K562 (cell line): Measurements from ENCODE around the gene STK25.

Experiments
- CTCF ChIP-seq, 3 experiments: IDR thresholded peaks in 2 of 3; conservative IDR thresholded peaks in 1 of 3; 2 replicates each; pipeline ENCODE4 v1.5.1; 2011 to 2012; ENCODE audit warnings: low read length in 3 of 3, mild to moderate bottlenecking in 3 of 3, control low read depth in 2 of 3, improper control_type of control experiment in 1 of 3, inconsistent platforms in 1 of 3, low read depth in 1 of 3, mixed read lengths in 1 of 3, moderate library complexity in 1 of 3; ENCODE audit not compliant: insufficient read depth in 2 of 3
- JUN ChIP-seq, 2 experiments: sonication (generic) in 1 of 2; formaldehyde crosslinking in 1 of 2; IDR thresholded peaks; 2 replicates each; pipeline versions ENCODE4 v1.6.1 to v1.8.0; 2012 to 2022; ENCODE audit warnings: borderline replicate concordance in 2 of 2, mild to moderate bottlenecking in 2 of 2, improper control_type of control experiment in 1 of 2, low read depth in 1 of 2, low read length in 1 of 2, missing genetic modification reagents in 1 of 2
- JUND ChIP-seq, 2 experiments: IDR thresholded peaks; 2 replicates in 1 of 2; 3 replicates in 1 of 2; pipeline ENCODE4 v1.6.1; 2011; ENCODE audit warnings: borderline replicate concordance in 2 of 2, low read depth in 2 of 2, low read length in 2 of 2, improper control_type of control experiment in 1 of 2, missing biosample characterization in 1 of 2, missing genetic modification characterization in 1 of 2, missing genetic modification reagents in 1 of 2
- POLR2AphosphoS2 ChIP-seq: IDR thresholded peaks from 2 replicates; pipeline ENCODE4 v1.6.1; 2012; ENCODE audit warnings: low read length, improper control_type of control experiment
- POLR2AphosphoS5 ChIP-seq: IDR thresholded peaks from 2 replicates; pipeline ENCODE4 v1.6.1; 2011; ENCODE audit warnings: mild to moderate bottlenecking, low read depth, low read length, moderate library complexity; ENCODE audit not compliant: control insufficient read depth, insufficient read depth
- SETDB1 ChIP-seq: IDR thresholded peaks from one replicate; pipeline ENCODE4 v1.6.1; 2012; ENCODE audit warnings: low read length, control low read depth, inconsistent platforms
- ZNF699 ChIP-seq: fragments of 250-450 bp; sonication (Bioruptor Pico); IDR thresholded peaks from 2 replicates; pipeline ENCODE4 v1.8.0; 2021; ENCODE audit warnings: mild to moderate bottlenecking, moderate library complexity; ENCODE audit not compliant: insufficient replicate concordance
- TF ChIP-seq, protein P1 (sequence below): sonication (generic); formaldehyde crosslinking; IDR thresholded peaks from 2 replicates; pipeline ENCODE4 v1.8.1; 2023; ENCODE audit warnings: mild to moderate bottlenecking, missing genetic modification reagents
- TF ChIP-seq, protein P2 (sequence below): fragments of 450-650 bp; IDR thresholded peaks from 2 replicates; pipeline ENCODE4 v1.6.1; 2016; ENCODE audit warnings: mild to moderate bottlenecking, moderate library complexity
- TF ChIP-seq, protein P3 (sequence below): fragments of 450-650 bp; IDR thresholded peaks from one replicate; pipeline ENCODE4 v1.6.1; 2018; ENCODE audit warnings: mild to moderate bottlenecking, moderate library complexity; ENCODE audit not compliant: partially characterized antibody

DNA sequence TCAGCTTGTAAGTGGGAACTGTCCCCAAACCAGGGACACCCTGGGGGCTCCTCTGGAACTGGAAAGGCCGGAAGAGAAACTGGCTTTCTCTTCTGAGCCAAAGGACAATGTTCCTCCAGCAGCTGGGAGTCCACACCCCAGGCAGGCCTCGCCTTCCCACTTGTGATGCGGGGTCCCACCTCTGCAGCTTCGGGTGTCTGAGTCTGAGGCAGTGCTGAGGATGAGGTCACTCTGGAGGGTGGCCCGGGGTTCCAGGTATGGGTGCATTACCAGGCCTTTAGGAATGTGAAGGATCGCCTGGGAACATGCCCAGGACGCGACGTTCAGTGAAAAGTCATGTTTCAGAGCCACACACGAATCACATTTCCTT lies 32.0 kb upstream of the STK25 start:
- no peak for TF ChIP-seq POLR2AphosphoS5
- TF ChIP-seq JUN (IDR thresholded peaks at IDR 0.05; ENCODE audit: borderline replicate concordance, low read depth, low read length), result no peak
- no peak for TF ChIP-seq JUN (CRISPR knock-in tag; IDR thresholded peaks at IDR 0.05; ENCODE audit: borderline replicate concordance)
- no peak for TF ChIP-seq CTCF (IDR thresholded peaks at IDR 0.05 in 2 of 3, conservative IDR thresholded peaks at IDR 0.05 in 1 of 3; ENCODE audit: insufficient read depth in 2 of 3, low read depth in 1 of 3, low read length in 3 of 3)
- TF ChIP-seq, protein P1, sequence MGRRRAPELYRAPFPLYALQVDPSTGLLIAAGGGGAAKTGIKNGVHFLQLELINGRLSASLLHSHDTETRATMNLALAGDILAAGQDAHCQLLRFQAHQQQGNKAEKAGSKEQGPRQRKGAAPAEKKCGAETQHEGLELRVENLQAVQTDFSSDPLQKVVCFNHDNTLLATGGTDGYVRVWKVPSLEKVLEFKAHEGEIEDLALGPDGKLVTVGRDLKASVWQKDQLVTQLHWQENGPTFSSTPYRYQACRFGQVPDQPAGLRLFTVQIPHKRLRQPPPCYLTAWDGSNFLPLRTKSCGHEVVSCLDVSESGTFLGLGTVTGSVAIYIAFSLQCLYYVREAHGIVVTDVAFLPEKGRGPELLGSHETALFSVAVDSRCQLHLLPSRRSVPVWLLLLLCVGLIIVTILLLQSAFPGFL (CRISPR knock-in tag), result no peak
- TF ChIP-seq SETDB1, result no peak
- TF ChIP-seq POLR2AphosphoS2, result no peak
- TF ChIP-seq ZNF699 (CRISPR knock-in tag), result no peak
- no peak for TF ChIP-seq JUND (IDR thresholded peaks at IDR 0.05; ENCODE audit: borderline replicate concordance, low read depth, low read length)
- TF ChIP-seq JUND (tag; IDR thresholded peaks at IDR 0.05; ENCODE audit: borderline replicate concordance, low read depth, low read length), result no peak
- TF ChIP-seq, protein P2, sequence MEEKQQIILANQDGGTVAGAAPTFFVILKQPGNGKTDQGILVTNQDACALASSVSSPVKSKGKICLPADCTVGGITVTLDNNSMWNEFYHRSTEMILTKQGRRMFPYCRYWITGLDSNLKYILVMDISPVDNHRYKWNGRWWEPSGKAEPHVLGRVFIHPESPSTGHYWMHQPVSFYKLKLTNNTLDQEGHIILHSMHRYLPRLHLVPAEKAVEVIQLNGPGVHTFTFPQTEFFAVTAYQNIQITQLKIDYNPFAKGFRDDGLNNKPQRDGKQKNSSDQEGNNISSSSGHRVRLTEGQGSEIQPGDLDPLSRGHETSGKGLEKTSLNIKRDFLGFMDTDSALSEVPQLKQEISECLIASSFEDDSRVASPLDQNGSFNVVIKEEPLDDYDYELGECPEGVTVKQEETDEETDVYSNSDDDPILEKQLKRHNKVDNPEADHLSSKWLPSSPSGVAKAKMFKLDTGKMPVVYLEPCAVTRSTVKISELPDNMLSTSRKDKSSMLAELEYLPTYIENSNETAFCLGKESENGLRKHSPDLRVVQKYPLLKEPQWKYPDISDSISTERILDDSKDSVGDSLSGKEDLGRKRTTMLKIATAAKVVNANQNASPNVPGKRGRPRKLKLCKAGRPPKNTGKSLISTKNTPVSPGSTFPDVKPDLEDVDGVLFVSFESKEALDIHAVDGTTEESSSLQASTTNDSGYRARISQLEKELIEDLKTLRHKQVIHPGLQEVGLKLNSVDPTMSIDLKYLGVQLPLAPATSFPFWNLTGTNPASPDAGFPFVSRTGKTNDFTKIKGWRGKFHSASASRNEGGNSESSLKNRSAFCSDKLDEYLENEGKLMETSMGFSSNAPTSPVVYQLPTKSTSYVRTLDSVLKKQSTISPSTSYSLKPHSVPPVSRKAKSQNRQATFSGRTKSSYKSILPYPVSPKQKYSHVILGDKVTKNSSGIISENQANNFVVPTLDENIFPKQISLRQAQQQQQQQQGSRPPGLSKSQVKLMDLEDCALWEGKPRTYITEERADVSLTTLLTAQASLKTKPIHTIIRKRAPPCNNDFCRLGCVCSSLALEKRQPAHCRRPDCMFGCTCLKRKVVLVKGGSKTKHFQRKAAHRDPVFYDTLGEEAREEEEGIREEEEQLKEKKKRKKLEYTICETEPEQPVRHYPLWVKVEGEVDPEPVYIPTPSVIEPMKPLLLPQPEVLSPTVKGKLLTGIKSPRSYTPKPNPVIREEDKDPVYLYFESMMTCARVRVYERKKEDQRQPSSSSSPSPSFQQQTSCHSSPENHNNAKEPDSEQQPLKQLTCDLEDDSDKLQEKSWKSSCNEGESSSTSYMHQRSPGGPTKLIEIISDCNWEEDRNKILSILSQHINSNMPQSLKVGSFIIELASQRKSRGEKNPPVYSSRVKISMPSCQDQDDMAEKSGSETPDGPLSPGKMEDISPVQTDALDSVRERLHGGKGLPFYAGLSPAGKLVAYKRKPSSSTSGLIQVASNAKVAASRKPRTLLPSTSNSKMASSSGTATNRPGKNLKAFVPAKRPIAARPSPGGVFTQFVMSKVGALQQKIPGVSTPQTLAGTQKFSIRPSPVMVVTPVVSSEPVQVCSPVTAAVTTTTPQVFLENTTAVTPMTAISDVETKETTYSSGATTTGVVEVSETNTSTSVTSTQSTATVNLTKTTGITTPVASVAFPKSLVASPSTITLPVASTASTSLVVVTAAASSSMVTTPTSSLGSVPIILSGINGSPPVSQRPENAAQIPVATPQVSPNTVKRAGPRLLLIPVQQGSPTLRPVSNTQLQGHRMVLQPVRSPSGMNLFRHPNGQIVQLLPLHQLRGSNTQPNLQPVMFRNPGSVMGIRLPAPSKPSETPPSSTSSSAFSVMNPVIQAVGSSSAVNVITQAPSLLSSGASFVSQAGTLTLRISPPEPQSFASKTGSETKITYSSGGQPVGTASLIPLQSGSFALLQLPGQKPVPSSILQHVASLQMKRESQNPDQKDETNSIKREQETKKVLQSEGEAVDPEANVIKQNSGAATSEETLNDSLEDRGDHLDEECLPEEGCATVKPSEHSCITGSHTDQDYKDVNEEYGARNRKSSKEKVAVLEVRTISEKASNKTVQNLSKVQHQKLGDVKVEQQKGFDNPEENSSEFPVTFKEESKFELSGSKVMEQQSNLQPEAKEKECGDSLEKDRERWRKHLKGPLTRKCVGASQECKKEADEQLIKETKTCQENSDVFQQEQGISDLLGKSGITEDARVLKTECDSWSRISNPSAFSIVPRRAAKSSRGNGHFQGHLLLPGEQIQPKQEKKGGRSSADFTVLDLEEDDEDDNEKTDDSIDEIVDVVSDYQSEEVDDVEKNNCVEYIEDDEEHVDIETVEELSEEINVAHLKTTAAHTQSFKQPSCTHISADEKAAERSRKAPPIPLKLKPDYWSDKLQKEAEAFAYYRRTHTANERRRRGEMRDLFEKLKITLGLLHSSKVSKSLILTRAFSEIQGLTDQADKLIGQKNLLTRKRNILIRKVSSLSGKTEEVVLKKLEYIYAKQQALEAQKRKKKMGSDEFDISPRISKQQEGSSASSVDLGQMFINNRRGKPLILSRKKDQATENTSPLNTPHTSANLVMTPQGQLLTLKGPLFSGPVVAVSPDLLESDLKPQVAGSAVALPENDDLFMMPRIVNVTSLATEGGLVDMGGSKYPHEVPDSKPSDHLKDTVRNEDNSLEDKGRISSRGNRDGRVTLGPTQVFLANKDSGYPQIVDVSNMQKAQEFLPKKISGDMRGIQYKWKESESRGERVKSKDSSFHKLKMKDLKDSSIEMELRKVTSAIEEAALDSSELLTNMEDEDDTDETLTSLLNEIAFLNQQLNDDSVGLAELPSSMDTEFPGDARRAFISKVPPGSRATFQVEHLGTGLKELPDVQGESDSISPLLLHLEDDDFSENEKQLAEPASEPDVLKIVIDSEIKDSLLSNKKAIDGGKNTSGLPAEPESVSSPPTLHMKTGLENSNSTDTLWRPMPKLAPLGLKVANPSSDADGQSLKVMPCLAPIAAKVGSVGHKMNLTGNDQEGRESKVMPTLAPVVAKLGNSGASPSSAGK, result no peak
- TF ChIP-seq, protein P3, sequence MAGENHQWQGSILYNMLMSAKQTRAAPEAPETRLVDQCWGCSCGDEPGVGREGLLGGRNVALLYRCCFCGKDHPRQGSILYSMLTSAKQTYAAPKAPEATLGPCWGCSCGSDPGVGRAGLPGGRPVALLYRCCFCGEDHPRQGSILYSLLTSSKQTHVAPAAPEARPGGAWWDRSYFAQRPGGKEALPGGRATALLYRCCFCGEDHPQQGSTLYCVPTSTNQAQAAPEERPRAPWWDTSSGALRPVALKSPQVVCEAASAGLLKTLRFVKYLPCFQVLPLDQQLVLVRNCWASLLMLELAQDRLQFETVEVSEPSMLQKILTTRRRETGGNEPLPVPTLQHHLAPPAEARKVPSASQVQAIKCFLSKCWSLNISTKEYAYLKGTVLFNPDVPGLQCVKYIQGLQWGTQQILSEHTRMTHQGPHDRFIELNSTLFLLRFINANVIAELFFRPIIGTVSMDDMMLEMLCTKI, result no peak
